HG03064 (cell line): ENCODE measurements around the gene SMIM35.

Experiments
- ATAC-seq: cut with Tn5 transposase; IDR thresholded peaks from one replicate; pipeline ENCODE4 v1.9.1; 2021; ENCODE audit warnings: low read depth; ENCODE audit not compliant: unreplicated experiment

SMIM35 gene

GRCh38 chr11:117969160-117969991, 117.4 kb downstream of the SMIM35 start:
- no peak for ATAC-seq

DNA sequence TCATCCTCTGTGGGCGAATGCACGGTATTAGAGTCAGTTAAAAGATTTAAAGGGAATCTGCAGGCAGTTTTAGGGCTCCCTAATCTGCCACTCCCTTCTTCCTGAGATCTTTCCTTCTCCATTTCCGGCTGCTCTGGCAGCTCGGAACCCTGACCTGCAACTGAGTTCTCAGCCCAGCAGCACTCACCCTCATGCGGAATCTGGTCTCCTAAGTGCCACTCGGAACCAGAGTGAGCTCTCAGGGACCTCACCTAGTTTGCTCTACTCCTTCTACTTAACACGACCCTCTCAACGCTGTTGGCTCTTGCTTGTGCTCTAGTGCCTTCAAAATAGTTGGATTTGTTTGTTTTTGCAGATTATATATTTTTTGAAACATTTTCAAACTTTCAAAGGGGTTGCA, 119.9 kb downstream of the SMIM35 start:
- ATAC-seq, result no peak

GRCh38 chr11:117962826-117963225, 123.9 kb downstream of the SMIM35 start:
- ATAC-seq, result no peak

GRCh38 chr11:117961896-117962295, 124.9 kb downstream of the SMIM35 start:
- no peak for ATAC-seq

- no peak for ATAC-seq
These were observed 126.4 kb downstream of the SMIM35 start for GRCh38 chr11:117960406-117960805.

- ATAC-seq, result no peak
These were observed 127.2 kb downstream of the SMIM35 start for GRCh38 chr11:117959438-117960149.

- ATAC-seq, result no peak
These were observed 127.8 kb downstream of the SMIM35 start for GRCh38 chr11:117958949-117959348.
